HG03439 (cell line): Measurements from ENCODE around the gene OVCA2.

Source experiments
- ATAC-seq: cut with Tn5 transposase; IDR thresholded peaks from one replicate; pipeline ENCODE4 v1.9.1; 2021; ENCODE audit warnings: mild to moderate bottlenecking, moderate library complexity; ENCODE audit not compliant: unreplicated experiment

The OVCA2 gene

DNA sequence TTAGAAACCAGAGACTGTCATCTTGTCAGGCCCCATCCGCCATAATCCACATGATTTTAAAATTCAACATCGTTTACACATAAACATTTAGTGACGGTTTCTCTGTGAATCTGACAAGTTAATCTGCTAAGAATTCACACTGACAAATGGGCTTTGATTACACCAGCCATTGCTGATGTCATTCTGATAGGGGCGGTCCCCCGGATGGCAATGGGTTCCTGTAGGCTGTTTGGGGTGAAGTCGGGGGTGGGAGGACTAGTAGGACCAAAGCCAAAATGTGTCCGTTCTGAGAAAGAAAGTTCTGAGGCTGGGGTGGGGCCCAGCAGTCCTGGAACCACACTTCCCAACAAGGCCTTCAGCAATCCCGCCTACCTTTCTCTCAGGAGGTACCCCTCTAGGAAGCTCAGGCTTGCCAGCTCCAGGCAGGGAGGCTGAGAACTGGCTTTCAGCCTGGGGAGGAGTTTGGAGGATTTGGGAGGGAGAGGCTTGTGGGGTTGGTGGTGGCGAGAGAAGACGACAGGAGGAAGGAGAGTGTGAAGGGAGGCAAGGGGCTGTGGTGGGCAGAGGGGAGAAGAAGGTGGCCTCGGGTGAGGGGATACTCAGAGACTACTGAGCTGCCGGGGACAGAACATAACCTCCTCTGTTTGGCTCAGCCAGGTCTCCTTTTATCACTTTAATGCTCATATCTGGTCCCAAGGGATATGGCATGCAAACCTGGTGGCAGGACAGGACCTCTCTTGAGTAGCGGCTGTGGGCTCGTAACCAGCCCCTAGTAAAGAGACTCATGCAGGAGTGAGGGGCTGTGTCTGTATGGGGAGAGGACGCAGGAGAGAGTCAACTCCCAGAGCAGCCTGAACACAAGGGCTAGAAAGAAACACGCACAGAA, 21.7 kb downstream of the OVCA2 start:
- ATAC-seq, result no peak

DNA sequence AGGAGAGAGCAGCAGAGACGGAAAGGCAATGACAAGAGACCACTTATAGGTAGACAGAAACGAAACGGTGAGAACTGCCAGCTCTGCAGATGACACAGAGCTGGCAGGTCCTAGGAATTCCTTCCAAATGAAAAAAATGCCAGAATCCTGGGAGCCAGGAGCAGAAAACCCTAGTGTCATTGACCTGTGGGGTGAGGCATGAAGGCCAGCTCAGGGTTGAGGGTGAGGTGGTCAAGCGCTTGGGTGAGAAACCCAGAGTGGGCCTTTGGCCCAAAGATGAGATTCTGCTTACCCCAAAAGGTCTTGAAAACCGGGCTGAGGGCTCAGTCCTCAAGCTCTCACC, 22.3 kb downstream of the OVCA2 start:
- ATAC-seq, result no peak

DNA sequence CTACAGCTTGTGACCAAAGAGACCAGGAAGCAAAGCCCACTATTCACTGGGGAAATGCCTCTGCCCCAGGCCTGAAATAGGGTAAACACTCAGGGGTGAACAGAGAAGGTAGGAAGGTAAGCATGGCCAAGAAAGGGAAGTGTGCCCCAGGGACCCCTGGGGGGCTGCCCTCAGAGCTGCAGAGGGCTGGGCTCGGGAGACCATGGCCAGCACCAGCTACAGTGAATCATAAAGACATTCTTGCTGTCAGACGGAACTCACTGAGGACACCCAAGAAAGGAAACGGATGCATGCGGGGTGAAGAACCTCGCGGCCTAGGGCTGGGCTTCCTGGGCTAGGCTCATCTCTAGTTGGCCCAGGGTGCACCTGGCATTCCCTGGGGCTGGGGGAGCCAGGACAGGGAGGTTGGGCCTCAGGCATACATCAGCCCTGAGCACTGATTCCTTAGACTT, 22.7 kb downstream of the OVCA2 start:
- no peak for ATAC-seq

DNA sequence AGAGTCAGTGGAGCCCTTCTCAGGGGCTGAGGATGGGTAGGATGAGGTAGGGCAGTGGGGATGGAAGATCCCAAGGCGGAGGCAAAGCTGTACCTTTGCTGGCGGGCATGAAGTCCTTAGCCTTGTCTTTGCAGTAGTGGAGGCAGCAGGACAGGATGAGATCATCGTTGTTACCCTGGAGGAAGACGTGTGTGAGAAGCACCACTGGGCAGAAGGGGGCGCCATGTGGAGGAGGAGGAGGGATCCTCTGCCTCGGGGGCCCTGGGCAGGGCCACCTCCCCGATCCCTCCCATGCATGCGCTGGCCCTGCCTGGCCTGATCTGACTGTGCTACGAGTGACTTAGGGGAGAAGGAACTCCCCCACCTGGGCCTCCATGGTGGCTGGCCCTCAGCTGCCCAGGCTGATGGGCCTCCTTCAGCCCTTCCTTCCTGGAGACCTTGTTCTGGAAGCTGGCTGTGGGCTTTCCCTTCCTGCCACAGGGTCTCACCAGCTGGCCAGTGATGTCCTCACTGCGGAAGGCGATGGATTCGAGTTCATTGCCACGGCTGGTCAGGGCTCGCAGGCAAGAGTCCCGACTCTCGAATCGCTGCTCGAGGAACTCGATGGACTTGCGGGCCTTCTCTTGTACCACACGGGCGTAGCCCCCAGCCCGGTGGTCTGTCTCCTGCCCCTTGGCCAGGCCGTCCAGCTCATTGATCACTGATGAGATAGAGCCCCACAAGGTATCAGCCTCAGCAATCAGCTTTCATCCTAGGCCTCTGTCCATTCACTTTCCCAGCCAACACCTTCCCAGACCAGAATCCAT, 23.4 kb downstream of the OVCA2 start:
- ATAC-seq, result no peak

DNA sequence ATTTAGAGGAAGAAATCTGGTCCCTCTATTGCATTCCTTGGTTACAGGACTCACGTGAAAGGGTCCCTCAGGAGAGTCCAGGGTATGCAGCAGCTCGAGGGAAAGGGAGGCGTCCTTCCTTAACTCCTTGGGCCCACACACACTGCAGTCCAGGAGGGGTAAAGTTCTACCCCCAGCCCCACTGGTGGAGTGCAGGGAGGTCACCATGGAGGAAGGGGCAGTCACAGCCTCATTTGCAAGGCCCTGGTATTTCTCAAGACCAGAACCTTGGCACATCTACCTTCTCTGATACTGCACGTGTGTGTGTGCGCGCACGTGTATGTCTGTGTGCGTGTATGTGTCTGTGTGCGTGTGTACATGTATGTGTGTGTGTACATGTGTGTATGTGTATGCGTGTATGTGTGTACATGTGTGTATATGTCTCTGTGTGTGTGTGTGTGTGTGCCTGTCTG, 24.2 kb downstream of the OVCA2 start:
- ATAC-seq, result no peak

DNA sequence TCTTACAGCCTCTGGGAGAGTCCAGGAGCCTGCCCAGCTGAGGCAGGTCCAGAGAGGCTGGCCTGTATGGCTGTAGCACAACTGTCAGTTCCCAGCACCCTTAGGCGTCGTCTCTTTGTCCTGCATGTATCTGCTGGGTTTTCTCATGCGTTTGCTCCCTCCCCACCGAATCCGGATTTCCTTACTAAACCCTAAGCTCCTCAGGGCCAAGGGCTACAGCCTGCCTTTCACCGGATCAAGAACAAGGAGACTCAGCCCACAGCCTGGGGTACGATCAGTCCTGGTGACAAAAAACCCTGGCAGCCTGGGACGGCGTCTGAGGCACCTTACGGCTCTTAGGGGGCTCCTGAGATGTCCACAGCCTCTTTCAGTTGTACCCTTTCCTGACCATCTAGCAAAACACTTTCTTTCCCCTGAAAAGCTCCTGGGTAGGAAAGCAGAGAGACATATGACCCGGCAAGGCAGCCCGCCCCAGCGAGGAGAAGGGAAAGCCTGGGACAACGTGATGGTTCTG, 25.3 kb downstream of the OVCA2 start:
- no peak for ATAC-seq

DNA sequence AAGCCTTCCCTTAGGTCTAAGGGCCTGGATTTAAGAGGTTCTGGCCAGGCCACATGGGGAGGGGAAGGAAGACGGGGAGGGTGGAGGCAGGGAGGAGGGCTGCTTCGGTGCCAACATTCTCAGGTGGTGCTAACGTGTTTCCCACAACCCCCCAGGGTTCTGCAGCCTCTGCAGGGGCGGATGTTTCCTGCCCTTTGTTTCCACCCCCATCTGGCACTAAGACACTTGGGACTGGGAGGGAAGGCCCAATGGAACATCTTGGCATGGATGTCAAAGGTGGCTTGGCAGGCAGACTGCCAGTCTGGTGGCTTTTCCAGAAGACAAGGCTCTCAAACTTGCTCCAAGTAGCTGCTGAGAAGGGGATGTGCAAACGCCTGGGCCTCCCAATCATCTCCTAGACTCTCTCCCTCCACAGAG, 25.8 kb downstream of the OVCA2 start:
- ATAC-seq, result no peak

DNA sequence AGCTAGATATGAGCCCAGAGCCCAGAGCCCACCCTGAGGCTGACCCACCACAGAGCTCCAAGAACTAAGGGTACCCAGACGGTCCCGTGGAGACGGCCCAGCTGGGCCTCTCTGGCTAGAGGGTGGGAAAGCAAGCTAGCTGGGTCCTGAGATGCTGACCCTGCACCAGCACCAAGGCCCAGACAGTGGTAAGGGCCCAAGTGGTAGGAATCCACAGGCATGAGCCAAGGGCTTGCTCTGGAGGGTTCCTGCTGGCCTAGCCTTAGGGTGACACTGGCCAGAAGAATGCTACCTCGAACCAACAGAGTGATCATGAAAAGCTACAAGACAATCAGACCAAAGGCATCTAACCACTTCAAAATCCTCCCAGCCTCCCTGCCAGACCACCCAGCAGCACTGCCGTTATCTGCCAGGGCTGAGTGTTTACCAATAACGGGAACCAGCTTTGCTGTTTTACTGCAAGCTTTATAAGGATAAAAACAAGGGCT, 26.3 kb downstream of the OVCA2 start:
- no peak for ATAC-seq

DNA sequence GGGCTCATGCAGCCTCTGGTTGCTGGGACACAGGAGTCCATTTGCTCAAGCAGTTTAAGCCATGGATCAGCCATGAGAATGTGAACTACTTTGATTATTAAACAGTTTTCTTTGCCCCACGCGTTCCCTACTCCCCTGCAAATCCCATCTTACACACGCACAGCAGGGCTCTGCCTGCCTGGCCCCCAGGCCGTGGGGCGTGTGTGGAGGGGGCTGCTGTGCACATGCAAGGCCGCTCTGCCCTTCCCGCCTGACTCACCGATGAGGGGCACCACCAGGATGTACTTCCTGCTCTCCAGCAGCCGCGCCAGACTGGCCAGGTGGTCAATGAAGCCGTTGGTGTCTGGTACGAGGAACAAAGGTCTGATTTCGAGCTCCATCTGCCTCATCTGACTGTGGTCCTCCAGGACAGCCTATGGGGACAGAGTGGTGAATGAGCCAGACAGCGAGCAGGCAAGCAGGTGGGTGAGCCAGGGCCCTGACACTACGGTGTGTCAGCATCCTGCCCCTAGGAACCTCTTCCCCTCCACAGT, 26.8 kb downstream of the OVCA2 start:
- ATAC-seq, result no peak

DNA sequence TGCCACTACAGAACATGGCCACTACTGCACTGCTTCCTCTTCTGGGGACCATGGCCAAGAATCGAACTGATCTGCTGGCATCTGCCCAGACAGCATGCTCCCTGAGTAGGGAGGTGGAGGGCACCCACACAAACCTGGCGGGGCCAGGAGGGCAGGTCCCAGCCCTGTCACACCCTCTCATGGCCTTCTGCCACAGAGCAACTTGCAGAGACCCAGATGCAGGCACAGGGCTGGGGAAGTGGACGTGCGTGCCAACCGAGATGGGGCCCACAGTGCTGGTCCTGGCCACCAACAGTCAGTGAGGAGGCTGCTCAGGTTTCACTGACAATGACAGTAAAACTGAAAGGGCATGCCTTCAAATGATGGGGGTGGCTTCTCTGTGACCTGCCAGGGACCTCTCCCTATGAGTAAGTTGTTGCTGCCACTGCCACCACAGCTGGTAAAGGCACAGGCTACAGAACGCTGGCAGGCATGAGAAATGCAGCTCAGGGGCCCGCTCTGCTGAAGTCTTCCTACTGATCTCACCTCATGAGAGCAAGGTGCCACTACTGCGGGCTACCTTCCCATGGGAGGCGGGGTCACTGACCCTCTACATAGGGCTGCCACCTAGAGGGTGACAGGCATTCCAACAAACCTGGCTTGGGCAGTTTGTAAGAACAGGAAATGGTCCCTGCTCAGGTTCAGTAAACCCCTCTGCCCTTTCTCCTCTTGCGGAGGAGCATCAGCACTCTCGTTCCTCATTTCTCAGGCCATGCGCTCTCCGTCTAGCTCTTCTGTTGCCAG, 28.6 kb downstream of the OVCA2 start:
- peak; percentile 85 for ATAC-seq

DNA sequence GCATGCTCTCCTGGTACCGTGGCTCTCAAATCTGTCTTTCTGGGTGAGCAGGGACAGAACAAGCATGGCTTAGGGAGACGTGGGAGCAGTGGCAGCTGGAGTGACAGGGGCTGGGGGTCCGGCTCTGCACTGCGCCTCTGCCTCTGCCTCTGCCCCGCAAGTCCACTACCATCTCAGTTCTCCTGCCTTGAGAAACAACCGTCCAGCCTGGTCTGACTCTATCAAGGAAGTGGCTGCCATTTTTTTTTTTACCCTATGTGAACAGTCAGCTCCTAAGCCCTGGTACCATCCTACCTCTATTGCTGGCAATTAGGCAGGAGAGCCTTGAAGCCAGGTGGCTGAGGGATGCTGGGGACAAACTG, 29.2 kb downstream of the OVCA2 start:
- ATAC-seq, result no peak

DNA sequence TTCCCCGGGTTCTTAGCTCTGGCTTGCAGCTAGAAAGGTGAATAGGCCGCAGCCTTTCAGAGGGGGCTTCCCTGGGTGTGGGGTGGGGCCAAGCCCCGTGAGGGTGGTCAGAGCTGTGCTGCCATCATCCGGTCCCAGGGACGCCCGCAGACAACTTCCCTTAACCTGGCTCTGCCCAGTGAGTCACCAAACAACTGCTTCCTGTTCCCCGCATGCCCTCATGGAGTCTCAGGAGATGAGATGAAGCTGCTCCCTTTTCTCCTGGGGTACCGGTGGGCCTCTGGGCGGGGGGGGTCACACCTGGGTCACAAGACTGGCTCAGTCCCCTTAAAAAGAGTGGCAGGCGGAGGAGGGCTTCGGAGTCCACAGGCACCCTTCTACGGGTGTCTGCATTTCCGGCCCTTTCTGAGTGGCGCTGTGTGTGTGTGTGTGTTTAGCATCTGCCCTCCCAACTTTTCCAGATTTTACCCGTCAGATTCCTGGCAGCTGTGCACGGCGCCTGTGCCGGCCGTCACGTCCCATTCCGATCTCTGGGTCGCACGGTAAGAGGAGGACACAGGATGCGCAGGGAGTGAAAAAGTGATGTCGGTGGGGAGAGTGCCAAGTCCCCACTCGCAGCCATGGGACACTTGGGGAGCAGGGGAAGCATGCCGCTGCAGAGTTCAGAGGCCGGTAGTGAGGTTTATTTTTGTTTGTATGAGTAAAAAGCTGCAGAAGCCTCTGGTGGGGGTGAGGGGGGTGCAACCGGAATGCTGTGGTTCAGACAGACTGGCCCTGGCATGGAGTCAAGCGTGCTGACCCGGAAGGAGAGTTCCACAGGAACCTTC, 29.8 kb downstream of the OVCA2 start:
- no peak for ATAC-seq

DNA sequence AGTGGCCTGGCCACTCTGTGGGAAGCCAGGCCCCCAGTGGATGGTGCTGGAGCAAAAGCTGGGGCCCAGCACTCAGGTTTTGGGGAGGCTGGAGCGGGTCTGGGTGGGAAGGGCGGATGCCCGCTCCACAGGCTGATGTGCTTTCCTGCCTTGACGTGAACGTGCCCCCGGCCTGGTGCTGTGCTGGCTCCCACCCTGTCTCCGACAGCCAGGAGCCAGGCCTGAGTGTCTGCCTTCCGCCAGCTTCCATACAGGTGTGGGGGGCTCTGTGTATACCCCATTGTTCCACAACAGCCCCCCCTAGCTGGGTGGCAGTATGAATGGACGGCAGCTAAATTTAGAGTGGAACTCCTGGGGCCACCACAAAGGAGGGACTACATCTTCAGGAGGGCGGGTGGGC, 33.1 kb downstream of the OVCA2 start:
- ATAC-seq, result no peak

DNA sequence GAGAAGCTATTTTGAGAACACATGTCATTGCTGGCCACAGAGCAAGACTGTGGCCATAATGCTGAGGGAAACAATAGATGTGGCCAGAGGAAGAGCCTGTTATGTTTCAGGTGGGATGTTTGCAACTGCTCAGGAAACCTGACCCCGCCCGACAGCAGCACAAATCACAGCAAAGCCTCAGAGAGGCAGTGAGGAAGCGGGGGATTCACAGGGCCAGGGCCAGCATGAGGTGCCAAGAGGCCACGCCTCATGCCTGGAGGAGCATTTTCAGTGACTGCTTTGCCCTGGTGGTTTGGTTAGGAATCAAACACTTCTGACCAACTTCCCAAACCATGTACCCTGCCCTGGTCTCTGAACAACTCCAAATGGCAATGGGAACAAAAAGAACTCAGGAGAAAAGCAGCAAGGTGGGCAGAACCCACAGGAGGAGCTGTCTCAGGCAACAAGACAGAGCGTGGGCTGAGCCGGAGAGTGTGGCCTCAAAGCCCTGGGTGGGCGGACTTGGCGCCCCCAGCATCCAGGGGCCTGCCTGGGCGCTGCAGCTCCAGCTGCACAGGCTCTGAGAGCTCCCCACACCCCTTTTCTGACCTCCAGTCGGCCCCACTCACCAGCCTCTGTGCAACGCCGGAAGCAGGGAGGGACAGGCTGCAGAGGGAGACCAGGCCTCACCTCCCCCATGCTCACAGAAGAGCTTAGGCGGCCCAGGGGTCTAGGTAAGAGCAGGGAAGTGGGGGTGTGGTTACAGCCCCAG, 33.7 kb downstream of the OVCA2 start:
- no peak for ATAC-seq

DNA sequence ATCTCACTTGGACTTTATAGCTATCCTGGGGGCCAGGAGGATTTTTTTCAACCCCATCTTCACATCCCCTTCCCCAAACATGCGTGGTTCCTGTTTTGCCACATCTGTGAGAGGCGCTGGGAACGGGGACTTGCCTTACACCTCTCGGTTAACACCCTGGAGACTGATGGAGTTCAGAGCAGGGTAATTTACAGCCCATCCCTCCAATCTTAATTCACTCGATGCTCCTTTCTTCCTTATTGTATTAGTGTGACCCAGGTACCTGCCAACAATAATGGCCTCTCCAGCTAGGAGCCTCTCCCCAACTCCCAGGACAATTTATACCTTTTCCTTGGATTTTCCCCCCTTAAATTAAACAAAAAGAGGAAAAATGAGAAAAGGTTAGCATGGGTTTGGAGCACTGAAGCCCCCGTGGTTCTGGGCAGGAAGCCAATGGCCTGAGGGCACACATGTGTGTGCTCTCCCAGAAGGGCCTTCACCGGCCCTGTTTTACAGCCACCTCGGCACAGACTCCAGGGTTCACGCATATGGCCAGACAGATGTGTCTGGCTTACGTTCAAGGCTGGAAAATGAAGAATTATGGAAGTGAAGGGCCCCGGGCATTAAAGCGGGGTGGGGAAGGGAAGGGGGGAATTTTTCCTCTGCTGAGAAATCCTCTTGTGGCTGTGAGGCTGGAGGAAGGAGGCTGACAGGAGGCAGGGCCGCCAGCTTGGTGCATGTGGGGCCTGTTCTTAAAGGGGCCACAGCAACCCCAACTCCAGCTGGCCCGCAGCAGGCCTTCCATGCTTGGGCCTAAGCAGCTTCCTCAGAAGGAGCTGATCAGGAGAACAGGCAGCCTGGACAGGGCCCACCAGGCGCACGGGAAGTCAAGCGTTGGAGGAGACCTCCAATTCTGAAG, 34.5 kb downstream of the OVCA2 start:
- no peak for ATAC-seq

DNA sequence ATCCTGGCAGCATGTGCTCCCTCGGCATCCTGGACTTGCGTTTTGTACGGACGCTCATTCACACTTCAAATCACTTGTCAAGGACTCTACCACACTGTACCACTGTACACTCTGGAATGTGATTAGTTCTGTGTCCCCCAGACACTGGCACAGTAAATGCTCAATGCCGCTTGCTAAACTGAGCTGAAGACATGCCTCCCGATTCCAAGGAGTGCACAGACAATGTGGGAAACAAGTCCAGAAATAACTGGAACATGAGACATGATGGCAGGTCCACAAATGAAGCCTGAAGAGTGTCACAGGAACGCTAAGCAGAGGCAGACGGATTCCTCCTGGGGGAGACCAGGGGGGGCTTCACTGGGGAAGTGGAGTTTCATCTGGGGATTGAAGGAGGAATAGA, 35.2 kb downstream of the OVCA2 start:
- no peak for ATAC-seq

DNA sequence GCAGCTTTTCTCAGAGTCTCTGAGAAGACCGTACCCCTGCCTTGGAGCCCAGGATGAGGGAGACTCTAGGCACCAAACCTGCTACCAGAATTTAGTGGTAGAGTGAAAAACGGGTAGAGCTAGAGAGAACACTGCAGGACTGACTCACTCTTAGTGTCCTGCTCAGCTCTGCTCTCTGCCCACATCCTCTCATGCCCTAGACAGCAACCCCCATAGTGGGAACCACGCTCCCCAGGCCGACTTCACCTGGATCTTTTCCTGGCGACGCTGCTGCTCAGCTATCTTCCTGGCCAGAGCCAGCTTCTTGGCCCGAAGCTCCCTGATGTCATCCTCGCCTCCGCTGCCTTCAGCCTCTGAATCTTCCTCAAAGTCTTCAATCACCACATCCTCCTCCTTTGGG, 39.7 kb downstream of the OVCA2 start:
- ATAC-seq, result no peak
